IMR-90 (cell line): Measurements from ENCODE around the gene CENPX. TPM values are rescaled to one million over a fixed set of nuclear protein-coding genes. Genes with fewer than 3 reads are reported as not detected.

Experiments
- ATAC-seq: fragments of 200-7000 bp; cut with Tn5 transposase; 2 replicates; pipeline ENCODE4 v1.9.1; 2020; ENCODE audit warnings: low read depth, mild to moderate bottlenecking, moderate library complexity
- BruUV-seq: library from RNA; stranded (reverse); fragments of 400-500 nt; replicated peaks from 2 replicates; lab custom pipeline; 2021; lab: Mats Ljungman, UMichigan
- CTCF ChIA-PET: fragments of 300-600 bp; formaldehyde crosslinking; extraction: SDS; loops from one replicate; lab custom pipeline; 2021; ENCODE audit warnings: antibody characterized with exemption; lab: Yijun Ruan, JAX
- POLR2A ChIA-PET: fragments of 300-600 bp; sonication (Branson Sonifier 250); formaldehyde crosslinking; loops from one replicate; lab custom pipeline; 2022; ENCODE audit warnings: antibody characterized with exemption; ENCODE audit not compliant: unreplicated experiment; lab: Charles Lee
- DNase-seq: peaks from one replicate; pipeline ENCODE4 v3.0.0; 2013
- H2AFZ ChIP-seq: replicated peaks from 2 replicates; pipeline ENCODE3; 2013; ENCODE audit warnings: low read length, mild to moderate bottlenecking; ENCODE audit not compliant: poor library complexity
- H2AK5ac ChIP-seq: 2 replicates; pipeline ENCODE4 v1.6.1; 2013; ENCODE audit warnings: low read depth, low read length, inconsistent platforms
- H2AK9ac ChIP-seq: replicated peaks from 2 replicates; pipeline ENCODE3; 2013; ENCODE audit warnings: mild to moderate bottlenecking, low read depth, low read length, moderate library complexity; ENCODE audit not compliant: poor library complexity
- H2BK120ac ChIP-seq: 2 replicates; pipeline ENCODE4 v1.6.1; 2013; ENCODE audit warnings: low read depth, low read length, inconsistent platforms
- H2BK15ac ChIP-seq: 3 replicates; pipeline ENCODE4 v1.6.1; 2013; ENCODE audit warnings: low read depth, low read length, inconsistent platforms
- H2BK20ac ChIP-seq: 2 replicates; pipeline ENCODE4 v1.6.1; 2013; ENCODE audit warnings: low read depth, mild to moderate bottlenecking, inconsistent platforms, low read length, moderate library complexity
- H2BK5ac ChIP-seq: 2 replicates; pipeline ENCODE4 v1.6.1; 2013; ENCODE audit warnings: mild to moderate bottlenecking, low read depth, low read length, inconsistent platforms; ENCODE audit not compliant: poor library complexity, severe bottlenecking
- H3K14ac ChIP-seq: replicated peaks from 2 replicates; pipeline ENCODE4 v1.6.1; 2013; ENCODE audit warnings: low read depth, low read length, inconsistent platforms
- H3K18ac ChIP-seq: 2 replicates; pipeline ENCODE4 v1.6.1; 2013; ENCODE audit warnings: low read depth, low read length, control low read depth
- H3K23ac ChIP-seq: 2 replicates; pipeline ENCODE4 v1.6.1; 2013; ENCODE audit warnings: low read depth, low read length, inconsistent platforms
- H3K27ac ChIP-seq: 2 replicates; pipeline ENCODE4 v1.5.1; 2013; ENCODE audit warnings: mild to moderate bottlenecking, control low read depth, low read length; ENCODE audit not compliant: insufficient read depth
- H3K27me3 ChIP-seq: 2 replicates; pipeline ENCODE4 v1.6.1; 2013; ENCODE audit warnings: low read length; ENCODE audit not compliant: control insufficient read depth, insufficient read depth
- H3K36me3 ChIP-seq: 2 replicates; pipeline ENCODE4 v1.6.1; 2013; ENCODE audit warnings: low read length, mixed read lengths; ENCODE audit not compliant: control insufficient read depth, insufficient read depth
- H3K4ac ChIP-seq: 2 replicates; pipeline ENCODE4 v1.6.1; 2013; ENCODE audit warnings: low read depth, low read length, inconsistent platforms
- H3K4me1 ChIP-seq: 2 replicates; pipeline ENCODE4 v1.6.1; 2013; ENCODE audit warnings: low read length, mixed read lengths; ENCODE audit not compliant: control insufficient read depth, insufficient read depth
- H3K4me2 ChIP-seq: 2 replicates; pipeline ENCODE4 v1.6.1; 2013; ENCODE audit warnings: low read depth, mild to moderate bottlenecking, control low read depth, low read length, moderate library complexity
- H3K4me3 ChIP-seq: 2 replicates; pipeline ENCODE4 v1.5.1; 2013; ENCODE audit warnings: low read depth, mild to moderate bottlenecking, control low read depth, low read length, moderate library complexity; ENCODE audit not compliant: insufficient read depth
- H3K56ac ChIP-seq: 2 replicates; pipeline ENCODE4 v1.6.1; 2013; ENCODE audit warnings: low read length, inconsistent platforms; ENCODE audit not compliant: insufficient read depth; ENCODE audit errors: extremely low read depth
- H3K79me1 ChIP-seq, 2 experiments: 2 replicates each; pipeline ENCODE4 v1.6.1; 2013; ENCODE audit warnings: low read length in 2 of 2, inconsistent platforms in 1 of 2, low read depth in 1 of 2
- H3K9ac ChIP-seq: 2 replicates; pipeline ENCODE4 v1.6.1; 2013; ENCODE audit warnings: low read depth, low read length, control low read depth
- H3K9me1 ChIP-seq: 2 replicates; pipeline ENCODE4 v1.6.1; 2013; ENCODE audit warnings: low read length, inconsistent platforms; ENCODE audit not compliant: insufficient read depth
- H3K9me3 ChIP-seq: 2 replicates; pipeline ENCODE4 v1.6.1; 2013; ENCODE audit warnings: low read length; ENCODE audit not compliant: control insufficient read depth, insufficient read depth
- H4K20me1 ChIP-seq: 2 replicates; pipeline ENCODE4 v1.6.1; 2013; ENCODE audit warnings: low read length, inconsistent platforms; ENCODE audit not compliant: insufficient read depth
- H4K5ac ChIP-seq: 2 replicates; pipeline ENCODE4 v1.6.1; 2013; ENCODE audit warnings: mild to moderate bottlenecking, low read depth, low read length, control low read depth
- H4K8ac ChIP-seq, 2 experiments: 2 replicates each; pipeline ENCODE4 v1.6.1; 2013; ENCODE audit warnings: low read depth in 2 of 2, low read length in 2 of 2, control low read depth in 1 of 2, inconsistent platforms in 1 of 2
- H4K91ac ChIP-seq: 2 replicates; pipeline ENCODE4 v1.6.1; 2013; ENCODE audit warnings: low read depth, low read length, inconsistent platforms; ENCODE audit not compliant: insufficient read depth
- BHLHE40 ChIP-seq: fragments of 150-350 bp; IDR thresholded peaks from 2 replicates; pipeline ENCODE4 v1.6.1; 2016; ENCODE audit warnings: mild to moderate bottlenecking, low read depth, low read length
- CEBPB ChIP-seq: IDR thresholded peaks from 2 replicates; pipeline ENCODE4 v1.6.1; 2012; ENCODE audit warnings: low read depth, low read length, improper control_type of control experiment
- FOS ChIP-seq: fragments of 150-350 bp; IDR thresholded peaks from 2 replicates; pipeline ENCODE4 v1.6.1; 2016; ENCODE audit warnings: low read depth, low read length
- MAFK ChIP-seq: IDR thresholded peaks from 2 replicates; pipeline ENCODE4 v1.6.1; 2012; ENCODE audit warnings: low read depth, low read length, improper control_type of control experiment
- MXI1 ChIP-seq: IDR thresholded peaks from 2 replicates; pipeline ENCODE4 v1.6.1; 2012; ENCODE audit warnings: low read depth, mild to moderate bottlenecking, low read length, moderate library complexity, borderline replicate concordance
- NFE2L2 ChIP-seq: fragments of 150-350 bp; IDR thresholded peaks from 2 replicates; pipeline ENCODE4 v1.6.1; 2016; ENCODE audit warnings: low read depth, mild to moderate bottlenecking, low read length
- POLR2A ChIP-seq: IDR thresholded peaks from 2 replicates; pipeline ENCODE4 v1.6.1; 2012; ENCODE audit warnings: mild to moderate bottlenecking, low read depth, low read length
- RAD21 ChIP-seq: IDR thresholded peaks from 2 replicates; pipeline ENCODE4 v1.6.1; 2012; ENCODE audit warnings: low read length, improper control_type of control experiment
- RFX5 ChIP-seq: IDR thresholded peaks from 2 replicates; pipeline ENCODE4 v1.8.0; 2012; ENCODE audit warnings: low read depth, mild to moderate bottlenecking, low read length, moderate library complexity
- SMC3 ChIP-seq: fragments of 150-350 bp; IDR thresholded peaks from 2 replicates; pipeline ENCODE4 v1.6.1; 2016; ENCODE audit warnings: low read depth, mild to moderate bottlenecking, antibody characterized with exemption, low read length, moderate library complexity
- WGBS, 2 experiments: methylation state at CpG; one replicate each; pipeline versions ENCODE4 v1.1.5 to v1.1.7; 2013; ENCODE audit warnings: missing lambda C conversion rate in 2 of 2; ENCODE audit not compliant: insufficient read length in 1 of 2; ENCODE audit errors: extremely low coverage in 2 of 2; 5-methylcytosine and 5-hydroxymethylcytosine counted together
- dilution Hi-C: fragments of 300-500 bp; cut with HindIII; formaldehyde crosslinking; loops from one replicate; pipeline ENCODE4 v1.14.3; 2018; ENCODE audit warnings: low sequenced_read_pairs; ENCODE audit not compliant: unreplicated experiment
- in situ Hi-C: fragments of 300-500 bp; cut with MboI; formaldehyde crosslinking; loops from 3 replicates; pipeline ENCODE4 v1.14.3; 2019; ENCODE audit warnings: low sequenced_read_pairs, inconsistent platforms, mixed read lengths
- intact Hi-C: fragments of 100-400 bp; cut with micrococcal nuclease; formaldehyde crosslinking; loops from 2 replicates; pipeline ENCODE4 v1.10.0; 2022
- polyA plus RNA-seq, 3 experiments: library from polyadenylated mRNA; depleted of rRNA; stranded (reverse); fragments of >200 nt; gene quantifications; 2 replicates each; pipeline ENCODE4 v1.2.3, GENCODE V29; 2012; ENCODE audit warnings: low replicate concordance in 1 of 3
- total RNA-seq: library from RNA; depleted of rRNA; stranded (reverse); fragments of >200 nt; gene quantifications from 2 replicates; pipeline ENCODE4 v1.2.3, GENCODE V29; 2012
- TF ChIP-seq, protein P1 (sequence below): conservative IDR thresholded peaks from 2 replicates; pipeline ENCODE4 v1.5.1; 2012; ENCODE audit warnings: mild to moderate bottlenecking, low read depth, low read length, improper control_type of control experiment

The CENPX gene
- total and polyA plus RNA-seq, 2 of the 4 experiments (the other 2 are of a cell fraction): 44.8 to 86.8 TPM

DNA sequence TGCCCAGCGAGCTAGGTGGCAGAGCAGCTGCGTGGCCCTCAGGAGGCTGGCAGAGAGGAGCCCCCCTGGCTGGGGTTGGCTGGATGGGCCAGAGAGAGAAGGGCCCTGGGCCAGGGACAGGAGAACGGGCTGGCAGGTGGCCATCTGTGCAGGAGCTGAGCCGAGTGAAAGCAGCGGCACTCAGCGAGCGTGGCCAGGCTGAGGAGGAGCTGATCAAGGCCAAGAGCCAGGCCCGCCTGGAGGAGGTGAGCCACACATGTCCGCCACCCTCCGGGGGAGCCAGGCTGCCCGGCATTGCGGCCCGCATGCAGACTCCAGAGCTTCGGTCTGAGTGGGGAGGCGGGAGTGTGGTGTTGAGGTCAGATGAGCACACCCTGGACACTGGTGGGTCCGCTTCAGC, 6.7 kb upstream of the CENPX start:
- Histone ChIP-seq H4K20me1 (no peaks in the 10 kb centered on the region; the same call in 1 of the 2 replicates), H3K23ac (no peak overlapping the region), H4K5ac (no peak overlapping the region), H3K4me2 (no peak overlapping the region), H3K4me1 (peaks cover 4% of the 10 kb centered on the region; the same call in 1 of the 2 replicates), H3K36me3 (peaks cover 2% of the 10 kb centered on the region), H3K9me1 (no peaks in the 10 kb centered on the region), H3K18ac (no peak overlapping the region), H2BK20ac (no peak overlapping the region), H2BK15ac (no peak overlapping the region), H2BK120ac (no peak overlapping the region), H3K14ac (no peak overlapping the region), H2AFZ (no peak overlapping the region), H2BK5ac (no peak overlapping the region), H3K27me3 (no peaks in the 10 kb centered on the region), H3K79me1 (peaks cover 0 to 4% of the 10 kb centered on the region in 2 experiments; a peak in 1 of 4 replicates), H3K9me3 (no peaks in the 10 kb centered on the region), H3K4ac (no peak overlapping the region), H3K56ac (no peak overlapping the region), H4K8ac (no peak overlapping the region), H2AK5ac (peak overlapping the region; percentile 28; the same call in 1 of the 2 replicates), H3K9ac (no peak overlapping the region), H3K27ac (no peak overlapping the region), H3K4me3 (no peak overlapping the region), H2AK9ac (peak overlapping the region; percentile 28), H4K91ac (no peak overlapping the region)
- DNase-seq: no peak
- WGBS, 2 experiments: 94% methylated on average over 16 of the region's 16 CpGs; no CpG with 5 or more reads in 1 of the 2 experiments
- in situ Hi-C loops (no loop called here), intact Hi-C loops (no loop called here), dilution Hi-C loops (no loop called here)
- no peak for TF ChIP-seq MXI1
- no peak for TF ChIP-seq BHLHE40
- no peak for TF ChIP-seq CEBPB
- no peak for TF ChIP-seq NFE2L2
- TF ChIP-seq MAFK: no peak
- no peak for TF ChIP-seq FOS
- TF ChIP-seq SMC3: no peak
- no peak for TF ChIP-seq RFX5
- no peak for TF ChIP-seq POLR2A
- TF ChIP-seq, protein P1, sequence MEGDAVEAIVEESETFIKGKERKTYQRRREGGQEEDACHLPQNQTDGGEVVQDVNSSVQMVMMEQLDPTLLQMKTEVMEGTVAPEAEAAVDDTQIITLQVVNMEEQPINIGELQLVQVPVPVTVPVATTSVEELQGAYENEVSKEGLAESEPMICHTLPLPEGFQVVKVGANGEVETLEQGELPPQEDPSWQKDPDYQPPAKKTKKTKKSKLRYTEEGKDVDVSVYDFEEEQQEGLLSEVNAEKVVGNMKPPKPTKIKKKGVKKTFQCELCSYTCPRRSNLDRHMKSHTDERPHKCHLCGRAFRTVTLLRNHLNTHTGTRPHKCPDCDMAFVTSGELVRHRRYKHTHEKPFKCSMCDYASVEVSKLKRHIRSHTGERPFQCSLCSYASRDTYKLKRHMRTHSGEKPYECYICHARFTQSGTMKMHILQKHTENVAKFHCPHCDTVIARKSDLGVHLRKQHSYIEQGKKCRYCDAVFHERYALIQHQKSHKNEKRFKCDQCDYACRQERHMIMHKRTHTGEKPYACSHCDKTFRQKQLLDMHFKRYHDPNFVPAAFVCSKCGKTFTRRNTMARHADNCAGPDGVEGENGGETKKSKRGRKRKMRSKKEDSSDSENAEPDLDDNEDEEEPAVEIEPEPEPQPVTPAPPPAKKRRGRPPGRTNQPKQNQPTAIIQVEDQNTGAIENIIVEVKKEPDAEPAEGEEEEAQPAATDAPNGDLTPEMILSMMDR: no peak
- no peak for TF ChIP-seq RAD21
- no peak for ATAC-seq
- ChIA-PET POLR2A (no interaction called here), CTCF (no interaction called here)
- BruUV-seq: no TSS peak
